COLO668 (cell line): ENCODE data around the gene ARL5B.

ENCODE experiments used
- DNase-seq: peaks from one replicate; lab custom pipeline; 2025; ENCODE audit not compliant: unreplicated experiment; lab: John Stamatoyannopoulos, UW

The ARL5B gene

GRCh38 chr10:18658271-18659124 lies 733 bp upstream of the ARL5B start:
- peak; percentile 5 for DNase-seq

GRCh38 chr10:18659819-18660535 lies 746 bp downstream of the ARL5B start:
- DNase-seq = peak; percentile 19

GRCh38 chr10:18660816-18661431 lies 1.7 kb downstream of the ARL5B start:
- DNase-seq = no peak

DNA sequence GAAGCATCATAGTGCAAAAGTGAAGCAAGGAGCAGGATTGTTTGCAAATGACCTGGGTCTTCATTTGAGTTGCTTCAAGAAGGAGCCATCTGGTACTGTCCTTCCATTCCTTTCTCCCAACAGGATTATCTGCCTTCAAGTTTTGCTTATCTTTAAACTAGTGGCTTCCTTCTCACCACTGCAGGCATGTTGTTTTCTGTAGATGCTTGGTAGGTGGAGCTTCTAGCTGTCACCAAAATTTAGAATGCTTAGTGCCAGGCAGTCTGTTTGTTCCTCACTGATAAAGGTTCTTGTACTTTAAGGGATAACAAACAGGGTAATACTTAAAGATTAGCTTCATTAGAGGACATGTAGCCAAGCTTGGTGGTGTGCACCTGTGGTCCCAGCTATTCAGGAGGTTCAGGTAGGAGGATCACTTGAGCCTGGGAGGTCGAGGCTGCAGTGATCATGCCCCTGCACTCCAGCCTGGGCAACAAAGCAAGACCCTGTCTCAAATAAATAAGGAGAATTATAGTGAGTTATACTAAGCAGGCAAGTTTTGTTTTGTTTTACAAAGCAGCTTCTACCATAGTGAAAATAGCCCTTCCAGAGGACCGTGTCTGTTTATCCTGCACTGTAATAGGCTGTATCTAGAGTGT lies 5.7 kb downstream of the ARL5B start:
- no peak for DNase-seq

GRCh38 chr10:18665815-18666558 lies 6.8 kb downstream of the ARL5B start:
- no peak for DNase-seq

GRCh38 chr10:18666810-18667209 lies 7.6 kb downstream of the ARL5B start:
- no peak for DNase-seq

DNA sequence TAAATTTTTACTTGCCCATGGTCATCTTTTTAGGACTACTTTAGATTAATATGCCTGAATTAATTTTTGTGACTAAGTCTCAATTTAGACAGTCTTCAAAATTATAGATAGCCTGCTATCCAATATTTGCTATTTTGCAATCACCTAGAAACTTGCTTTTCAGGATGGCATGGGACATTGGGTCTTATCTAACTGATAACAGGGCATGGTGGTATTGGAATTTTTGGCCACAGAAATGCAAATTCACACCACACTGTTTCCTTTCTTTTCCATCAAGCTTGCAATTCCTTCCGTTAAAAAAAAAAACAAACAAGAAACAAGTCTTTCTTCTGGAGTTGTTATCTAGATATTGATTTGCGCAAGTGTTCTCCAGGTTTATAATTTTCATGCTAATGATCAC lies 8.8 kb downstream of the ARL5B start:
- no peak for DNase-seq

GRCh38 chr10:18675086-18675801 lies 16.0 kb downstream of the ARL5B start:
- DNase-seq = no peak

DNA sequence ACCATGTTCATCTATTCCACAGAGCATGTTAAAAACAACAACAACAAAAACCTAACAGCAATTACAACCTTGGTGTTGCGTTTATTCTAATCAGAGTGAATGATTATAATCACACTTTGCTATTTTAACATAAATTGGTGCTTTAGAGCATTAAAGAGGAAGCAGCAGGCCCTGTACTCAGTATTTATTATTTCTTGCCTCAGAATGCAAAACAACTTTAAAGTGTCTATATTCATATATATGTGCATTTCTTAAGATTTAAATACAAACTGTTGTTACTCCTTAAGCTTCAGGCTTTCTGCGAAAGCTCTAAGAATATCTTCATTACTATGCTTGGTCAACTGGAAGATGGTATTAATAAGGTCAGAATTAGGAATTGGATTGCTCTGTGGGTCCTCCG lies 21.5 kb downstream of the ARL5B start:
- no peak for DNase-seq

GRCh38 chr10:18681366-18681765 lies 22.1 kb downstream of the ARL5B start:
- DNase-seq = no peak

- DNase-seq = no peak
Observed at GRCh38 chr10:18681971-18682411, 22.8 kb downstream of the ARL5B start.

GRCh38 chr10:18683427-18683826 lies 24.2 kb downstream of the ARL5B start:
- DNase-seq = no peak

DNA sequence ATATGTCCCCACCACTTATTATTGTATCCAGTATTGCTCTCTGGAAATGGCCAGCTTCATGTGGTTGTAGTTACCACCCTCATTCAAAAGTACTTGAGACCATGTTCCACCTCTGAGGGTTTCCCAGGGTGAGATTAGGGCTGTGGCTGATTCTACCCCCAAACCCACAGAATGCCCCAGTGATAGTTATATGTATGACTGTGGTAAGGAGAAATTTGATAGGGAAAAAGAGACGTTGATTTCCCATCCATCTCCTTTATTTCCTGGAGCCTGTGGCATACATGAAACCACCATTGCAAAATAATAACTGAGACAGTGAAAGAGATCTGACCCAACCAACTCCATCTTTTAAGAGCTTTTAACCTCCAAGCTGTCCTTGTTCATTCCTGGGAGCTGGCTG lies 25.2 kb downstream of the ARL5B start:
- no peak for DNase-seq

DNA sequence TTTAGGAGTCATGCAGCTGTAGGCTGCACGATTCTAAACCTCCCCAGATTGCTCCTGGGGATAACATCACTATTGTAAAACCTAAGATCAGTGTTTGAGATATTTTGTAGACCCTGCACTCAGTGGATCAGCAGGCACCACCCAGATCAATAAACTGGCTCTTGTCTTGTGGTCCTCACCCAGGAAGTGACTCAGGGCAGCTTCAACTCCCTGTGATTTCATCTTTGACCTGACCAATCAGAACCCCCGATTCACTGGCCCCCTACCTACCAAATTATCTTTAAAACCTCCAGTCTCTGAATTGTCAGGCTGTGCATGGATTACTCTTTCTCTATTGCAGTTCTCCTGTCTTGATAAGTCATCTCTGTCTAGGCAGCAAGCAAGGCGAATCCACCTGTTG lies 25.7 kb downstream of the ARL5B start:
- DNase-seq = no peak

DNA sequence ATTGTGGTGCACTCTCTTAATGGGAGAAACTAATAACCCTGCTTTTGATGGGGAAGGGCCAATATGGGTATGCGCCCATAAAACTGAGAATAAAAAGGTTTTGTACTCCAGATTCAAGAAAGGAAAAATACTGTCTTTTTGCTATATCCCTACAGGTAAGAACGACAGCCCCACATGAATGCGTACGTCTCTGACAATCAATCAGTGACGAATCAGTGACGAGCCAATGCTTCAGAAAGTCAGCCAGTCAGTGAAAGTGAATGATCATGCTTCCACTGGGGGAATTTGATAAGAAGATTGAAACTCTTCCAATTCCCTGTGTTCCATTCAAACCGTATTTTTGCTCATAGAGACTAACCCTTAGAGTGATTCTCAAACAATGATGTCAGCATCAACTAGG lies 26.3 kb downstream of the ARL5B start:
- no peak for DNase-seq

- no peak for DNase-seq
Observed at GRCh38 chr10:18687195-18687594, 28.0 kb downstream of the ARL5B start.

DNA sequence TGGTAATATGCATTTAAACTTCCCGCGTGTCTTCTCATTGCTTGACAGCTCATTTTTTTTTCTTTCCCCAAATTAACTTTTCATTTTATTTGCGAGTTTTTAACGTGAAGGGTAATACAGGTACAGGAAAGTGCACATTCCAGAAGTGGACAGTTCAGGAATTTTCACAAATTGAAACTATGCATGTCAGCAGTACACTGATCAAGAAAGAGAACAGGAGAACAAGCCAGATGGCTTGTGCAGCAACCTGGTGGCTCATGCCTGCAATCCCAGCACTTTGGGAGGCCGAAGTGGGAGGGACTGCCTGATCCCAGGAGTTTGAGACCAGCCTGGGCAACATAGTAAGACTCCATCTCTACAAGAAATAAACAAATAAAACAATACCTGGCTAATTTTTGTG lies 28.5 kb downstream of the ARL5B start:
- no peak for DNase-seq

DNA sequence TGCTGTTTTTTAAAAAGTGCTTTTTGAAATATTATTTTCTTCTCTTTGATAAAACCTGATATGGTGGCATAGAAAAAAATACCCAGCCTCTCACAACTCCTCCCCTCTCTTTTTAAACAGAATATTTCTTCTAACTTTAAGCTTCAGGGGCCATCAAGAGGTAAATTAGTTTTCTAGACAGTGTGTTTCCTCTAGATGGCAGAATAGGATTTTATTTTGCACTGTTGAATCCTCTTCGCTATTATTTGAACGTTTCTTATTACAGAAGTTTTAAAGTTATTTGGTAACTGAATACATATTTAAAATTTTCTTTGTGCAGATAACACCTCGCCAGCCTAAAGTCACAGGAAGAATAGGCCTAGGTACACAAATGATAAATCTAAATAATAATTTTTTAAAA lies 30.3 kb downstream of the ARL5B start:
- DNase-seq = no peak

DNA sequence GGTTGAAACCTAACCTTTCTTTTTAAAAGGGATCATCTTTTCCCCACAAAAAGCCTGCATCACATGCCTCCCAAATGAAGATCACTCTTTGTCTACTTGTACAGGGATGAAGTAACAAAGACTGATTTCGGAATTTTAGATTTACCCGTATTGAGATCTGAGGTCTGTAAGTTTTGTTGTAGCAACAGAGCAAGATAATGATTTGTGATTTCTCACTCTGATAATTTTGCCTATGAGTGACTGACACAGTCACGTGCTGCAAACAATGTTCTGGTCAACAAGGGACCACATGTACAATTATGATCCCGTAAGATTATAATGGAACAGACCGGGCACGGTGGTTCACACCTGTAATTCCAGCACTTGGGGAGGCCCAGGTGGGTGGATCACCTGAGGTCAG lies 31.3 kb downstream of the ARL5B start:
- no peak for DNase-seq
